Naive B cell (primary cell): Measurements from ENCODE around the gene CDS2. TPM values are rescaled to one million over a fixed set of nuclear protein-coding genes. Genes with fewer than 3 reads are reported as not detected.

Experiments used
- ATAC-seq, 2 donors: fragments of 150-1000 bp; cut with Tn5 transposase; 2 replicates each; pipeline ENCODE4 v1.10.0; 2021; ENCODE audit warnings: low read depth in 2 of 2, mild to moderate bottlenecking in 2 of 2, moderate library complexity in 2 of 2
- DNase-seq: peaks from one replicate; pipeline ENCODE4 v3.0.0; 2022
- H3K27ac Mint-ChIP-seq, 6 donors: one replicate each; pipeline ENCODE4 v1.8.0; 2020 to 2022; ENCODE audit warnings: mild to moderate bottlenecking in 6 of 6, mixed read lengths in 6 of 6, moderate library complexity in 5 of 6, inconsistent platforms in 2 of 6
- H3K27me3 Mint-ChIP-seq, 3 donors: one replicate each; pipeline ENCODE4 v1.8.0; 2021 to 2022; ENCODE audit warnings: mixed read lengths in 3 of 3, mild to moderate bottlenecking in 1 of 3
- H3K36me3 Mint-ChIP-seq, 2 donors: one replicate each; pipeline ENCODE4 v1.8.0; 2020 to 2022; ENCODE audit warnings: mixed read lengths in 2 of 2, inconsistent platforms in 1 of 2, mild to moderate bottlenecking in 1 of 2
- H3K4me1 Mint-ChIP-seq, 3 donors: one replicate each; pipeline ENCODE4 v1.8.0; 2020 to 2022; ENCODE audit warnings: mixed read lengths in 3 of 3, inconsistent platforms in 1 of 3, mild to moderate bottlenecking in 1 of 3, moderate library complexity in 1 of 3
- H3K4me3 Mint-ChIP-seq, 8 donors: one replicate each; pipeline ENCODE4 v1.8.0; 2020 to 2022; ENCODE audit warnings: mild to moderate bottlenecking in 8 of 8, mixed read lengths in 8 of 8, moderate library complexity in 8 of 8, inconsistent platforms in 2 of 8
- H3K9me3 Mint-ChIP-seq, 7 donors: one replicate each; pipeline ENCODE4 v1.8.0; 2020 to 2022; ENCODE audit warnings: mixed read lengths in 7 of 7, mild to moderate bottlenecking in 5 of 7, inconsistent platforms in 2 of 7, moderate library complexity in 1 of 7
- polyA plus RNA-seq, 6 donors: library from polyadenylated mRNA; unstranded; fragments of 300-500 nt; fragmentation: Illumina TruSeq; gene quantifications; one replicate each; pipeline ENCODE4 v1.2.3, GENCODE V29; 2021; ENCODE audit warnings: low read depth in 6 of 6

CDS2 gene
- polyA plus RNA-seq, 6 donors from 2014 or later: 41.0 to 73.4 (median 50.4) TPM

DNA sequence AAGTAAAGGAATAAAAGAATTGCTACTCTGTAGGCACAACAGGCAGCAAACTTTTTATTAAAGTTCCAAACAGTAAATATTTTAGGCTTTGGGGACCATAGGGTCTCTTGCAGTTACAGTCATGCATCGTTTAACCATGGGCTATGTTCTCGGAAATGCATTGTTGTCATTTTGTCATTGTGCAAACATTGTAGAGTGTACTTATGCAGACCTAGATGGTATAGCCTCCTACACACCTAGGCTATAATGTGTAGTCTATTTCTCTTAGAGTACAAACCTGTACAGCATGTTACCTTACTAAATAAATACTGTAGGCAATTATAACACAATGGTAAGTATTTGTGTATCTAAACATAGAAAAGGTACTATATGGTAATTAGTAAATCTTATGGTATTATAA is 54.7 kb downstream of the CDS2 start:
- peaks cover 9 to 31% of the 10 kb centered on the region in 2 donors for H3K36me3 Mint-ChIP-seq
- no peak overlapping the region for H3K27ac Mint-ChIP-seq
- no peaks in the 10 kb centered on the region for H3K27me3 Mint-ChIP-seq
- H3K9me3 Mint-ChIP-seq: no peaks in the 10 kb centered on the region
- DNase-seq (no peak), ATAC-seq (no peak)
- no peak overlapping the region for H3K4me3 Mint-ChIP-seq
- H3K4me1 Mint-ChIP-seq: peaks cover 5 to 10% (median 6%) of the 10 kb centered on the region in 3 donors

DNA sequence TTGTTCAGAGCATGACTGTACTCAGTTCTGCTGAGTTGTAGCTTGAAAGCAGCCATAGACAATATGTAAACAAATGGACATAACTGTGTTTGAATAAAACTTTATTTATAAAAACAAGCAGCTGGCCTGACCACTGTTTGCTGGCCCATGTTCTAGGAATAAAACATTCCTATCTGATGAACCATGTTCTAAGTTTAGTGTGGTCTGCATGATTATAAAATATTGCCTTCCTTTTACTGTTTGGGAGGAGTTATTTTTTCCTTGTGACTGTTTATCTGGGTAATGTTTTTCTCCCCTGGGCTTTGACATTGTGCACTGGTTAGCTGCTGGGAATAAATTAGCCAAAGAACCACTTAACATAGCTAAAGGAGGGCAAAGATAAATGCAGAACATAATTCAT is 55.1 kb downstream of the CDS2 start:
- H3K36me3 Mint-ChIP-seq: peaks cover 9 to 31% of the 10 kb centered on the region in 2 donors
- no peaks in the 10 kb centered on the region for H3K27me3 Mint-ChIP-seq
- no peak overlapping the region for H3K4me3 Mint-ChIP-seq
- H3K27ac Mint-ChIP-seq: peak overlapping the region in 2 of 6 donors; percentile 7 to 11
- DNase-seq (no peak), ATAC-seq (no peak)
- H3K4me1 Mint-ChIP-seq: peaks cover 5 to 10% (median 6%) of the 10 kb centered on the region in 3 donors
- H3K9me3 Mint-ChIP-seq: no peaks in the 10 kb centered on the region

DNA sequence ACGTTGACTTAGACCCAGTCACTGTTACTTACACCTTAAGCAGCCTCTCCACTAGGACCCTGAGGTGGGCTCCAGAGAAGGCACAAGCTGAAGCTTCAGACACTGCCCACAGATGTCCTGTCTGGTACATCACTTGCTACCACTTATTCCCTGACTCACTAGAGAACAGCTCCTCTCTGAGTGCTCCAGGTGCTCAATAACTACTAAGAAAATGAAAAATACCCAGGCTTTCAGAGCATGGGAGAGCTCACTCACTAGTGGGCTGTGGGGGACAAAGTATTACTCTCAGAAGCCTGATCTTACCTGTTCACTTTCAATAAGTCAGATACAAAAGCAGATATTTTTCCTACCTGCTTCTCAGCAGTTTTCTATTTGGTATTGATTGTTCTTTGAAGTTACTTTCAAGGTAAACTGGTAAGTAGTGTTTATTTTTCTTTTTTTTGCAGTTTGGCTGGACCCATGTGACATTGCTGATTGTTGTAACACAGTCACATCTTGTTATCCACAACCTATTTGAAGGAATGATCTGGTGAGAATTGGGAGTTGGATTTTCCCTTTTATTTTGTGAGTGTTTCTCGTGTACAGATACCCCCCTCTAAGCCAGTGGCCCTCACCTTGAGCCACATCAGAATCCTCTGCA is 55.9 kb downstream of the CDS2 start:
- ATAC-seq (no peak), DNase-seq (no peak)
- no peaks in the 10 kb centered on the region for H3K9me3 Mint-ChIP-seq
- peaks cover 9 to 31% of the 10 kb centered on the region in 2 donors for H3K36me3 Mint-ChIP-seq
- no peak overlapping the region for H3K4me3 Mint-ChIP-seq
- H3K27ac Mint-ChIP-seq: peak overlapping the region in 2 of 6 donors; percentile 7 to 29
- peaks cover 5 to 10% (median 6%) of the 10 kb centered on the region in 3 donors for H3K4me1 Mint-ChIP-seq
- H3K27me3 Mint-ChIP-seq: no peaks in the 10 kb centered on the region

DNA sequence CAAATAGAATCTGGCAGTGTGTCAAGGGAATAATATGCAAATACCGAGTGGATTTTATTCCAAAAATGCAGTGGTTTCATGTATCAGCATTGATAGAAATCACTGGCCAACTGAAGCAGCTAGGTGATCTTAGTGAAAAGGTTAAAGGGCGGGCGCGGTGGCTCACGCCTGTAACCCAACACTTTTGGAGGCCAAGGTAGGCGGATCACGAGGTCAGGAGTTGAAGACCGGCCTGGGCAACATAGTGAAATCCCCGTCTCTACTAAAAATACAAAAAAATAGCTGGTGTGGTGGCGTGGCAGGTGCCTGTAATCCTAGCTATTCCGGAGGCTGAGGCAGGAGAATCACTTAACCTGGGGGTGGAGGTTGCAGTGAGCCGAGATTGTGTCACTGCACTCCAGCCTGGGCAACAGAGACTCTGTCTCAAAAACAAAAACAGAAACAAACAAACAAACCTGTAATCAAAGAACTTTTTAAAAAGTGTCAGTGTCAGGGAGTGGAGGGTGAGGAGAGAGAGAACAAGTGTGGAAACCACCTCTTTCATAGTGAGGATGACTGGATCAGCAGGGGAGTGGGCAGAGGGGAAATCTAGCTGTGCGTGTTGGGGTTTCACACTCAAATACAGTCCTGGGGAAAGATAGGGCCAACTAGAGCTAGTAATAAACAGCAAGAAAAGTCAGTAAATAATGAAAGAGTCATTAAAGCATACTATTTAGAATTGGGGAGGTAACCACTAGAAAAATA is 57.1 kb downstream of the CDS2 start:
- peak overlapping the region in 3 of 6 donors; percentile 6 to 78 (median 48) for H3K27ac Mint-ChIP-seq
- H3K4me1 Mint-ChIP-seq: no peaks in the 10 kb centered on the region
- peaks cover 15 to 26% of the 10 kb centered on the region in 2 donors for H3K36me3 Mint-ChIP-seq
- DNase-seq (no peak), ATAC-seq (no peak)
- H3K27me3 Mint-ChIP-seq: no peaks in the 10 kb centered on the region
- no peak overlapping the region for H3K4me3 Mint-ChIP-seq
- no peaks in the 10 kb centered on the region for H3K9me3 Mint-ChIP-seq

DNA sequence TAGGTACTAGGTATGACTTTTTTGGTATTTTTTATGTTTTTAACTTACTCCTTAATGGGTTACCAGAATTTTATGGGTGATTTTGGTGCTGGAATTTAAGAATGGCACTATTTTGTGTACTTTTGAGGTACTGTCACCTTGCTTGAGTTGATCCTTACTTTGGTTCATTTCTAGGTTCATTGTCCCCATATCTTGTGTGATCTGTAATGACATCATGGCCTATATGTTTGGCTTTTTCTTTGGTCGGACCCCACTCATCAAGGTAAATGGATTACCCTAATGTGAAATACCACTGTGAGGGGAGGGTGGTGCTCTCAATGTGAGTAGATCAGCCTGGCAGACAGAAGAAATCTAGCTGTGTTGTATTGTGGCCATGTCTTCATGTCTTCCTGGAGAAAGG is 57.9 kb downstream of the CDS2 start:
- Mint-ChIP-seq H3K4me3 (no peak overlapping the region), H3K9me3 (no peaks in the 10 kb centered on the region), H3K36me3 (peaks cover 22 to 26% of the 10 kb centered on the region in 2 donors), H3K27ac (peak overlapping the region in 2 of 6 donors; percentile 54 to 59), H3K27me3 (no peaks in the 10 kb centered on the region), H3K4me1 (no peaks in the 10 kb centered on the region)
- no peak for ATAC-seq
- no peak for DNase-seq

GRCh38 chr20:5187122-5187521 is 60.3 kb downstream of the CDS2 start:
- Mint-ChIP-seq H3K4me1 (peaks cover 0 to 1% (median 1%) of the 10 kb centered on the region in 3 donors), H3K9me3 (no peaks in the 10 kb centered on the region), H3K27me3 (no peaks in the 10 kb centered on the region), H3K27ac (no peak overlapping the region), H3K4me3 (no peak overlapping the region), H3K36me3 (peaks cover 14 to 17% of the 10 kb centered on the region in 2 donors)
- DNase-seq (no peak), ATAC-seq (no peak)

DNA sequence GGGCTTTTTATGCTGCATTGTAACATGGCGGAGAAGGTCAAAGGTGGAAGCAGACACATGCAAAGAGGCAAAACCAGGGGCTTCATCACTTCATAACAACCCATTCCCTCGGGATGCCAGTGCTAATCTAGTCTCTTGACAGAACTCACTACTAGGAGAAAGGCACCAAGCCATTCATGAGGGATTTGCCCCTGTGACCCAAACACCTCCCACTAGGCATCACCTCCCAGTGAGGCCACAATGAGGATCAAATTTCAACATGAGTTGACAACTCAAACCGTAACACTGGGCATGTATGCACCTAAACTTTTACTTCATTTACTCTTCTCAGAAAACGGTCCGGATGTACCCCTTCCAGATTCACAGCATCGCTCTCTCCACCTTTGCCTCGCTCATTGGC is 61.9 kb downstream of the CDS2 start:
- peaks cover 0 to 17% of the 10 kb centered on the region in 2 donors for H3K36me3 Mint-ChIP-seq
- H3K4me3 Mint-ChIP-seq: no peak overlapping the region
- ATAC-seq (no peak), DNase-seq (no peak)
- H3K27me3 Mint-ChIP-seq: no peaks in the 10 kb centered on the region
- peaks cover 0 to 9% (median 6%) of the 10 kb centered on the region in 3 donors for H3K4me1 Mint-ChIP-seq
- H3K27ac Mint-ChIP-seq: peak overlapping the region in 3 of 6 donors; percentile 16 to 79 (median 21)
- no peaks in the 10 kb centered on the region for H3K9me3 Mint-ChIP-seq

- Mint-ChIP-seq H3K36me3 (peaks cover 0 to 17% of the 10 kb centered on the region in 2 donors), H3K4me3 (no peak overlapping the region), H3K27ac (peak overlapping the region in 2 of 6 donors; percentile 47 to 75), H3K9me3 (no peaks in the 10 kb centered on the region), H3K4me1 (peaks cover 0 to 9% (median 6%) of the 10 kb centered on the region in 3 donors), H3K27me3 (no peaks in the 10 kb centered on the region)
- ATAC-seq (no peak), DNase-seq (no peak)
These were observed 63.1 kb downstream of the CDS2 start for GRCh38 chr20:5189917-5190316.

DNA sequence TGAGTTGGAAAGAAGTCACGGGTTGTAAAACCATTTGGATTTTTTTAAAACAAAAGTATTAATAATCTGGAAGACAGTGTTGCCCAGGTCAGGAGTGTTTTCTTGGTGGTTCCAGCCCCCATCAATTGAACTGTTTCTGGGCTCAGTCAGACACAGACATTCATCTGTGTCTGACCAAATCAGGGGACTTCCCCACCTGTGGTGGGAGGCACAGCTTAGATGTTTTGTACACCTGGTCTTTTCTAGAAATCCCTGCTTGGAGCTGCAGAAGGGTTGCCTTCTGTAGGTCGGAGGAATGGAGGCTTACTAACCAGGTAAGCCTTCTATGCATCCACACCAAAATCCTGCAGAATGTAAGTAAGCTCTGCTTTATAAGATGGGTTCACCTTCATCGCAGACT is 63.6 kb downstream of the CDS2 start:
- Mint-ChIP-seq H3K4me1 (peaks cover 0 to 9% (median 6%) of the 10 kb centered on the region in 3 donors), H3K9me3 (no peaks in the 10 kb centered on the region), H3K27me3 (no peaks in the 10 kb centered on the region), H3K27ac (peak overlapping the region in 1 of 6 donors; percentile 75), H3K36me3 (peaks cover 0 to 17% of the 10 kb centered on the region in 2 donors), H3K4me3 (no peak overlapping the region)
- ATAC-seq (peak in 1 of 2 donors; percentile 30), DNase-seq (no peak)

GRCh38 chr20:5191829-5192569 is 65.2 kb downstream of the CDS2 start:
- ATAC-seq (peak; percentile 65 to 74), DNase-seq (peak; percentile 50)
- Mint-ChIP-seq H3K36me3 (peaks cover 0 to 17% of the 10 kb centered on the region in 2 donors), H3K27me3 (no peaks in the 10 kb centered on the region), H3K4me1 (peaks cover 4 to 9% (median 6%) of the 10 kb centered on the region in 3 donors), H3K27ac (peak overlapping the region in 5 of 6 donors; percentile 20 to 89 (median 80)), H3K4me3 (no peak overlapping the region), H3K9me3 (no peaks in the 10 kb centered on the region)

DNA sequence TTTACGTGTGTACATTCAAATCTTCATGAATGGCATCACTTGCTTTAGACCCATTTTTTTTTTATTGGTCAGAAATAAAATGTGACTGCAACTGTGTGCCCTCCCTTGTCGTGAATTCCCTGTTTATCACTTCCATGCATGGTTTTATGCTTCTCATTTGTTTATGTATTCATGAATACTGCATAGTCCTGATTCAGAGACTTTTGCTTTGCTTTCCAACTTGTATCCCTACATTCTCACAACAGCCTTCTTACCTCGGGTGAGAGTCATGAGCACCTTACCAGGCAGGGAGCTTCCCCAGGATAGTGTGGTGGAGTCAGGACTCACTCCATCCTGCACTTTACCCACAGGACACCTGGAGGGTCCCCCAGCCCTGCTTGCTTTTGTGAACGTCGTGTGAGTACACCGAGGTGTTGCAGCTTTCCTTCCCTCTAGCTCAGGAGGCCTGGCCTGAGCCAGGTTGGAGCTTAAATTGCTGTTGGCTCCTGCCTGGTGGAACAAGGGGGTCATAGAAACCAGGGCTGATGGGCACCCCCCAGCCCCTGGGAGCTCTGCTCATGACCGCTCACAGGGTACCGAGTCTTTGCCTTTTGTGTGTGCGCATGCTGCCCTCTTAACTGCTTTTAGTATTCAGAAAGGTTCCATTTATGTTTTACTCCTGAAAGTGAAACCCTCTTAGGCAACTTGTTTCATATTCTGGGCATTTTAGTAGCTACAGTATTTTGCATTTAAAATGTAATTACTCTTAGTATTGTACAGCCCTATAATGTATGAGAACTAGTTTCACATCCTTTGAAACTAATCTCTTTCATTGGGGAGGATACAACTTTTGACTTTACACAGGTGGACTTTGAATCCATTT is 66.0 kb downstream of the CDS2 start:
- peak overlapping the region in 2 of 6 donors; percentile 70 to 76 for H3K27ac Mint-ChIP-seq
- peaks cover 0 to 17% of the 10 kb centered on the region in 2 donors for H3K36me3 Mint-ChIP-seq
- no peak overlapping the region for H3K4me3 Mint-ChIP-seq
- H3K9me3 Mint-ChIP-seq: no peaks in the 10 kb centered on the region
- ATAC-seq (no peak), DNase-seq (no peak)
- H3K27me3 Mint-ChIP-seq: no peaks in the 10 kb centered on the region
- H3K4me1 Mint-ChIP-seq: peaks cover 4 to 9% (median 6%) of the 10 kb centered on the region in 3 donors

DNA sequence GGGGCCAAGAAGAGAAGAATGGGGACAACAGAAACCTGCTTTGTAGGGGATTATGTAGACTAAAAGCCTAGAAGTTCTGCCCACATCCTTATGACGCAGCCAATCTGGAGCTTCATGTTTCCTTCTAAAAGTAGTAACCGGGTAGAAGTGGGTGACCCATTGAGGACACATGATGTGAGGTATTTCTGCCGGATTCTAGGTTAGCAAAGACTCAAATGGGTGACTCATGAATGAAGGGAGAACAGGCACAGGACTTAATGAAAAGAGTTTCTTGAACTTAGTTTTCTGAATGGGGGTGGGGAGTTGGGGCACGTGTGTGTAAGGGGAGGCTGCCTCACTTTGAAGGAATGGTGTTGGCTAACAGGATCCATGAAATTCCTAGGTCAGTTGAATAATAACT is 68.8 kb downstream of the CDS2 start:
- Mint-ChIP-seq H3K27ac (peak overlapping the region in 2 of 6 donors; percentile 21 to 47), H3K36me3 (no peaks in the 10 kb centered on the region), H3K9me3 (no peaks in the 10 kb centered on the region), H3K4me1 (peaks cover 4 to 9% (median 6%) of the 10 kb centered on the region in 3 donors), H3K27me3 (no peaks in the 10 kb centered on the region), H3K4me3 (no peak overlapping the region)
- DNase-seq: no peak
- no peak for ATAC-seq

GRCh38 chr20:5196149-5196548 is 69.3 kb downstream of the CDS2 start:
- Mint-ChIP-seq H3K27me3 (no peaks in the 10 kb centered on the region), H3K36me3 (no peaks in the 10 kb centered on the region)

More at GRCh38 chr20:5196149-5196548, 69.3 kb downstream of the CDS2 start:
- H3K9me3 Mint-ChIP-seq: no peaks in the 10 kb centered on the region
- H3K4me1 Mint-ChIP-seq: peaks cover 4 to 9% (median 6%) of the 10 kb centered on the region in 3 donors
- H3K27ac Mint-ChIP-seq: peak overlapping the region in 1 of 6 donors; percentile 80
- no peak overlapping the region for H3K4me3 Mint-ChIP-seq
- no peak for DNase-seq
- ATAC-seq: no peak
